Measurements from ENCODE around the gene PCDHGA9. TPM values are rescaled to one million over a fixed set of nuclear protein-coding genes. Genes with fewer than 3 reads are reported as not detected.
"Not testable (repeated sequence)": the region's sequence is repeated elsewhere in the genome, so short reads cannot be mapped to it uniquely, and the experiment has no call there.

The PCDHGA9 gene
- total RNA-seq, 1 donor from 2014 or later, result 4.7 TPM

GRCh38 chr5:141413540-141414069 is 11.0 kb downstream of the PCDHGA9 start:
- no peak overlapping the region for H3K27ac ChIP-seq (ENCODE audit: low read depth, low read length)
- H3K4me3 ChIP-seq (ENCODE audit: low read length in 3 of 3), result peak overlapping the region; percentile 55 to 70 (median 67)
- H3K4me1 ChIP-seq (ENCODE audit: control insufficient read depth in 3 of 3, insufficient read depth in 3 of 3, low read length in 3 of 3), result peaks cover 0 to 19% (median 8%) of the 10 kb centered on the region in 3 donors
- H3K27me3 ChIP-seq (ENCODE audit: control insufficient read depth in 3 of 3, insufficient read depth in 3 of 3, low read length in 3 of 3), result peaks cover 0 to 7% (median 6%) of the 10 kb centered on the region in 3 donors
- H3K9me3 ChIP-seq (ENCODE audit: control insufficient read depth in 3 of 3, low read length in 3 of 3), result peaks cover 14 to 28% (median 20%) of the 10 kb centered on the region in 3 donors
- H3K9ac ChIP-seq (ENCODE audit: low read depth in 1 of 3, low read length in 3 of 3), result peak overlapping the region in 2 of 3 donors; percentile 25 to 43
- H3K36me3 ChIP-seq (ENCODE audit: control insufficient read depth in 3 of 3, insufficient read depth in 3 of 3, low read length in 3 of 3), result peaks cover 2 to 22% (median 4%) of the 10 kb centered on the region in 3 donors

GRCh38 chr5:141414548-141415274 is 12.1 kb downstream of the PCDHGA9 start:
- not testable (repeated sequence) for H3K27me3 ChIP-seq (ENCODE audit: control insufficient read depth in 3 of 3, insufficient read depth in 3 of 3, low read length in 3 of 3)

GRCh38 chr5:141415275-141415618 is 12.7 kb downstream of the PCDHGA9 start:
- Histone ChIP-seq H3K36me3 (ENCODE audit: control insufficient read depth in 3 of 3, insufficient read depth in 3 of 3, low read length in 3 of 3) (peaks cover under 1 to 19% (median 7%) of the 10 kb centered on the region in 3 donors), H3K9me3 (ENCODE audit: control insufficient read depth in 3 of 3, low read length in 3 of 3) (peaks cover 21 to 24% (median 21%) of the 10 kb centered on the region in 3 donors), H3K4me1 (ENCODE audit: control insufficient read depth in 3 of 3, insufficient read depth in 3 of 3, low read length in 3 of 3) (peaks cover 0 to 26% (median 15%) of the 10 kb centered on the region in 3 donors)
- H3K4me3 ChIP-seq (ENCODE audit: low read length in 3 of 3); H3K27me3 ChIP-seq (ENCODE audit: control insufficient read depth in 3 of 3, insufficient read depth in 3 of 3, low read length in 3 of 3); H3K9ac ChIP-seq (ENCODE audit: low read depth in 1 of 3, low read length in 3 of 3); H3K27ac ChIP-seq (ENCODE audit: low read depth, low read length): not testable (repeated sequence)

More at GRCh38 chr5:141414548-141415274, 12.1 kb downstream of the PCDHGA9 start:
- Histone ChIP-seq H3K4me3 (ENCODE audit: low read length in 3 of 3) (peak overlapping the region in 2 of 3 donors; percentile 49 to 67), H3K36me3 (ENCODE audit: control insufficient read depth in 3 of 3, insufficient read depth in 3 of 3, low read length in 3 of 3) (peaks cover 4 to 24% (median 5%) of the 10 kb centered on the region in 3 donors), H3K4me1 (ENCODE audit: control insufficient read depth in 3 of 3, insufficient read depth in 3 of 3, low read length in 3 of 3) (peaks cover 0 to 23% (median 16%) of the 10 kb centered on the region in 3 donors), H3K9me3 (ENCODE audit: control insufficient read depth in 3 of 3, low read length in 3 of 3) (peaks cover 19 to 27% (median 21%) of the 10 kb centered on the region in 3 donors)
- not testable (repeated sequence) for H3K27ac ChIP-seq (ENCODE audit: low read depth, low read length); H3K9ac ChIP-seq (ENCODE audit: low read depth in 1 of 3, low read length in 3 of 3)

- peak within 1 kb of the TSS; percentile 62 for H3K27ac ChIP-seq (ENCODE audit: low read depth, low read length)
- peak within 1 kb of the TSS; percentile 68 to 76 (median 73) for H3K4me3 ChIP-seq (ENCODE audit: low read length in 3 of 3)
- H3K27me3 ChIP-seq (ENCODE audit: control insufficient read depth in 3 of 3, insufficient read depth in 3 of 3, low read length in 3 of 3), result not testable (repeated sequence)
- peaks cover 0 to 29% (median 21%) of the 10 kb centered on the region in 3 donors for H3K4me1 ChIP-seq (ENCODE audit: control insufficient read depth in 3 of 3, insufficient read depth in 3 of 3, low read length in 3 of 3)
- peaks cover 3 to 20% (median 7%) of the 10 kb centered on the region in 3 donors for H3K36me3 ChIP-seq (ENCODE audit: control insufficient read depth in 3 of 3, insufficient read depth in 3 of 3, low read length in 3 of 3)
- peaks cover 24 to 39% (median 30%) of the 10 kb centered on the region in 3 donors for H3K9me3 ChIP-seq (ENCODE audit: control insufficient read depth in 3 of 3, low read length in 3 of 3)
- peak within 1 kb of the TSS; percentile 65 to 76 (median 66) for H3K9ac ChIP-seq (ENCODE audit: low read depth in 1 of 3, low read length in 3 of 3)
Observed at GRCh38 chr5:141417494-141418172, 15.1 kb downstream of the PCDHGA9 start, which contains the start of gene PCDHGB7. Gene PCDHGB7 (plus strand): TSS chr5:141417677. CDS start chr5:141417860, 183 bp downstream.

GRCh38 chr5:141419074-141419880 is 16.7 kb downstream of the PCDHGA9 start:
- Histone ChIP-seq H3K27ac (ENCODE audit: low read depth, low read length) (no peak overlapping the region), H3K27me3 (ENCODE audit: control insufficient read depth in 3 of 3, insufficient read depth in 3 of 3, low read length in 3 of 3) (peaks cover 2 to 3% (median 2%) of the 10 kb centered on the region in 3 donors), H3K9me3 (ENCODE audit: control insufficient read depth in 3 of 3, low read length in 3 of 3) (peaks cover 24 to 43% (median 33%) of the 10 kb centered on the region in 3 donors), H3K36me3 (ENCODE audit: control insufficient read depth in 3 of 3, insufficient read depth in 3 of 3, low read length in 3 of 3) (peaks cover 6 to 19% (median 7%) of the 10 kb centered on the region in 3 donors), H3K4me1 (ENCODE audit: control insufficient read depth in 3 of 3, insufficient read depth in 3 of 3, low read length in 3 of 3) (peaks cover 0 to 32% (median 19%) of the 10 kb centered on the region in 3 donors), H3K9ac (ENCODE audit: low read depth in 1 of 3, low read length in 3 of 3) (no peak overlapping the region), H3K4me3 (ENCODE audit: low read length in 3 of 3) (peak overlapping the region; percentile 26 to 58 (median 37))

GRCh38 chr5:141420855-141421488 is 18.4 kb downstream of the PCDHGA9 start, which contains the start of gene PCDHGA11:
Gene PCDHGA11 (plus strand): TSS chr5:141421051. CDS start chr5:141421228, 177 bp downstream.
- H3K9ac ChIP-seq (ENCODE audit: low read depth in 1 of 3, low read length in 3 of 3), result peak within 1 kb of the TSS in 2 of 3 donors; percentile 50 to 63
- H3K27me3 ChIP-seq (ENCODE audit: control insufficient read depth in 3 of 3, insufficient read depth in 3 of 3, low read length in 3 of 3), result peaks cover 0 to 3% (median 2%) of the 10 kb centered on the region in 3 donors
- peaks cover 30 to 39% (median 36%) of the 10 kb centered on the region in 3 donors for H3K9me3 ChIP-seq (ENCODE audit: control insufficient read depth in 3 of 3, low read length in 3 of 3)
- H3K27ac ChIP-seq (ENCODE audit: low read depth, low read length), result peak within 1 kb of the TSS; percentile 19
- peaks cover 0 to 25% (median 19%) of the 10 kb centered on the region in 3 donors for H3K4me1 ChIP-seq (ENCODE audit: control insufficient read depth in 3 of 3, insufficient read depth in 3 of 3, low read length in 3 of 3)
- H3K36me3 ChIP-seq (ENCODE audit: control insufficient read depth in 3 of 3, insufficient read depth in 3 of 3, low read length in 3 of 3), result peaks cover 5 to 16% (median 6%) of the 10 kb centered on the region in 3 donors
- peak within 1 kb of the TSS; percentile 59 to 71 (median 67) for H3K4me3 ChIP-seq (ENCODE audit: low read length in 3 of 3)

- Histone ChIP-seq H3K36me3 (ENCODE audit: control insufficient read depth in 3 of 3, insufficient read depth in 3 of 3, low read length in 3 of 3) (peaks cover 5 to 18% (median 6%) of the 10 kb centered on the region in 3 donors), H3K9me3 (ENCODE audit: control insufficient read depth in 3 of 3, low read length in 3 of 3) (peaks cover 31 to 43% (median 41%) of the 10 kb centered on the region in 3 donors), H3K27me3 (ENCODE audit: control insufficient read depth in 3 of 3, insufficient read depth in 3 of 3, low read length in 3 of 3) (peaks cover 0 to 3% (median 2%) of the 10 kb centered on the region in 3 donors), H3K9ac (ENCODE audit: low read depth in 1 of 3, low read length in 3 of 3) (peak overlapping the region in 2 of 3 donors; percentile 50 to 63), H3K4me3 (ENCODE audit: low read length in 3 of 3) (peak overlapping the region; percentile 59 to 71 (median 67)), H3K4me1 (ENCODE audit: control insufficient read depth in 3 of 3, insufficient read depth in 3 of 3, low read length in 3 of 3) (peaks cover 0 to 25% (median 19%) of the 10 kb centered on the region in 3 donors), H3K27ac (ENCODE audit: low read depth, low read length) (peak overlapping the region; percentile 19)
Observed at GRCh38 chr5:141421489-141421855, 18.9 kb downstream of the PCDHGA9 start.

- peaks cover 9 to 25% (median 11%) of the 10 kb centered on the region in 3 donors for H3K36me3 ChIP-seq (ENCODE audit: control insufficient read depth in 3 of 3, insufficient read depth in 3 of 3, low read length in 3 of 3)
- H3K4me3 ChIP-seq (ENCODE audit: low read length in 3 of 3), result peak overlapping the region in 2 of 3 donors; percentile 24 to 41
- peaks cover 39 to 55% (median 47%) of the 10 kb centered on the region in 3 donors for H3K9me3 ChIP-seq (ENCODE audit: control insufficient read depth in 3 of 3, low read length in 3 of 3)
- no peak overlapping the region for H3K9ac ChIP-seq (ENCODE audit: low read depth in 1 of 3, low read length in 3 of 3)
- H3K27ac ChIP-seq (ENCODE audit: low read depth, low read length), result no peak overlapping the region
- H3K4me1 ChIP-seq (ENCODE audit: control insufficient read depth in 3 of 3, insufficient read depth in 3 of 3, low read length in 3 of 3), result peaks cover 0 to 25% (median 19%) of the 10 kb centered on the region in 3 donors
- peaks cover 0 to 3% (median 2%) of the 10 kb centered on the region in 3 donors for H3K27me3 ChIP-seq (ENCODE audit: control insufficient read depth in 3 of 3, insufficient read depth in 3 of 3, low read length in 3 of 3)
Observed at GRCh38 chr5:141422742-141423291, 20.2 kb downstream of the PCDHGA9 start.
